Measurements from ENCODE around the gene SNRPE. TPM values are rescaled to one million over a fixed set of nuclear protein-coding genes. Genes with fewer than 3 reads are reported as not detected.
"Not testable (repeated sequence)": the region's sequence is repeated elsewhere in the genome, so short reads cannot be mapped to it uniquely, and the experiment has no call there.

SNRPE gene
- total RNA-seq, 2 experiments from 2014 or later = 167 to 209 TPM

GRCh38 chr1:203853112-203853511 lies 8.3 kb upstream of the SNRPE start:
- ATAC-seq; H3K4me3 Mint-ChIP-seq; DNase-seq; H3K27me3 Mint-ChIP-seq; H3K27ac Mint-ChIP-seq; H3K9me3 Mint-ChIP-seq (ENCODE audit: low read depth); H3K4me1 Mint-ChIP-seq: not testable (repeated sequence)
- CTCF ChIA-PET = interaction anchor here (3.2 kb wide), 1 partner anchor 275 kb away, joined by 12 read pairs; no protein-coding TSS in a partner anchor
- peaks cover 31% of the 10 kb centered on the region for H3K36me3 Mint-ChIP-seq

- DNase-seq (no peak), ATAC-seq (no peak)
- Mint-ChIP-seq H3K9me3 (ENCODE audit: low read depth) (no peaks in the 10 kb centered on the region), H3K36me3 (peaks cover 10% of the 10 kb centered on the region), H3K27me3 (no peaks in the 10 kb centered on the region), H3K27ac (no peak overlapping the region), H3K4me3 (no peak overlapping the region), H3K4me1 (peaks cover 20% of the 10 kb centered on the region)
- CTCF ChIA-PET = interaction anchor here (0.9 to 5.8 kb wide), 5 partner anchors 11 to 541 kb away, joined by 3 to 95 read pairs (median 5); no protein-coding TSS in a partner anchor
These were observed 3.3 kb upstream of the SNRPE start for GRCh38 chr1:203858055-203858454.

GRCh38 chr1:203858975-203859374 lies 2.4 kb upstream of the SNRPE start:
- Mint-ChIP-seq H3K4me3 (no peak overlapping the region), H3K4me1 (peaks cover 25% of the 10 kb centered on the region), H3K27me3 (no peaks in the 10 kb centered on the region), H3K9me3 (ENCODE audit: low read depth) (no peaks in the 10 kb centered on the region), H3K36me3 (peaks cover 13% of the 10 kb centered on the region), H3K27ac (no peak overlapping the region)
- ATAC-seq (no peak), DNase-seq (no peak)
- CTCF ChIA-PET = interaction anchor here (1.3 to 5.8 kb wide), 3 partner anchors 270 to 504 kb away, joined by 3 to 95 read pairs (median 10); no protein-coding TSS in a partner anchor

- peak overlapping the region; percentile 95 for H3K27ac Mint-ChIP-seq
- no peaks in the 10 kb centered on the region for H3K9me3 Mint-ChIP-seq (ENCODE audit: low read depth)
- peak overlapping the region; percentile 98 for H3K4me3 Mint-ChIP-seq
These were observed 888 bp upstream of the SNRPE start for GRCh38 chr1:203860396-203861025.

GRCh38 chr1:203867802-203868201 lies 6.4 kb downstream of the SNRPE start:
- CTCF ChIA-PET = no interaction called here
- Mint-ChIP-seq H3K4me1 (peaks cover 6% of the 10 kb centered on the region), H3K9me3 (ENCODE audit: low read depth) (no peaks in the 10 kb centered on the region), H3K36me3 (peaks cover 43% of the 10 kb centered on the region), H3K27ac (no peak overlapping the region), H3K4me3 (no peak overlapping the region), H3K27me3 (no peaks in the 10 kb centered on the region)
- ATAC-seq (no peak), DNase-seq (no peak)

More at GRCh38 chr1:203860396-203861025, 888 bp upstream of the SNRPE start:
- ATAC-seq = no peak
- H3K4me1 Mint-ChIP-seq = peaks cover 25% of the 10 kb centered on the region
- H3K36me3 Mint-ChIP-seq = peaks cover 18% of the 10 kb centered on the region
- H3K27me3 Mint-ChIP-seq = no peaks in the 10 kb centered on the region
- no peak for DNase-seq
- CTCF ChIA-PET = interaction anchor here (0.7 to 5.8 kb wide), 16 partner anchors 9 to 540 kb away, joined by 3 to 95 read pairs (median 4); no protein-coding TSS in a partner anchor

- CTCF ChIA-PET = interaction anchor here (1.5 to 5.7 kb wide), 4 partner anchors 9 to 494 kb away, joined by 4 to 75 read pairs (median 9); partner anchors contain the start of gene SNRPE
- H3K27ac Mint-ChIP-seq = no peak overlapping the region
- H3K36me3 Mint-ChIP-seq = peaks cover 34% of the 10 kb centered on the region
- no peaks in the 10 kb centered on the region for H3K27me3 Mint-ChIP-seq
- ATAC-seq (no peak), DNase-seq (no peak)
- no peaks in the 10 kb centered on the region for H3K4me1 Mint-ChIP-seq
- H3K4me3 Mint-ChIP-seq = no peak overlapping the region
- no peaks in the 10 kb centered on the region for H3K9me3 Mint-ChIP-seq (ENCODE audit: low read depth)
These were observed 8.8 kb downstream of the SNRPE start for GRCh38 chr1:203870245-203870644.

GRCh38 chr1:203871114-203871880 lies 9.9 kb downstream of the SNRPE start:
- peak; percentile 78 for ATAC-seq
- Mint-ChIP-seq H3K4me3 (no peak overlapping the region), H3K27ac (no peak overlapping the region), H3K4me1 (no peaks in the 10 kb centered on the region), H3K27me3 (no peaks in the 10 kb centered on the region), H3K9me3 (ENCODE audit: low read depth) (no peaks in the 10 kb centered on the region), H3K36me3 (peaks cover 29% of the 10 kb centered on the region)
- CTCF ChIA-PET = interaction anchor here (0.6 to 5.7 kb wide), 7 partner anchors 10 to 493 kb away, joined by 3 to 75 read pairs (median 4); partner anchors contain the start of gene SNRPE
- no peak for DNase-seq

- no peaks in the 10 kb centered on the region for H3K9me3 Mint-ChIP-seq (ENCODE audit: low read depth)
- no peak for ATAC-seq
These were observed 11.7 kb downstream of the SNRPE start for GRCh38 chr1:203873094-203873493.

GRCh38 chr1:203878422-203878821 lies 17.0 kb downstream of the SNRPE start:
- CTCF ChIA-PET = no interaction called here

More at GRCh38 chr1:203873094-203873493, 11.7 kb downstream of the SNRPE start:
- Mint-ChIP-seq H3K27me3 (no peaks in the 10 kb centered on the region), H3K4me1 (no peaks in the 10 kb centered on the region), H3K36me3 (peaks cover 22% of the 10 kb centered on the region), H3K27ac (no peak overlapping the region), H3K4me3 (no peak overlapping the region)
- DNase-seq = no peak
- CTCF ChIA-PET = interaction anchor here (1.2 to 5.7 kb wide), 2 partner anchors 13 to 256 kb away, joined by 3 to 75 read pairs; no protein-coding TSS in a partner anchor

GRCh38 chr1:203880606-203881005 lies 19.2 kb downstream of the SNRPE start:
- H3K4me1 Mint-ChIP-seq = no peaks in the 10 kb centered on the region
- ATAC-seq (no peak), DNase-seq (no peak)
- no peak overlapping the region for H3K4me3 Mint-ChIP-seq
- no peaks in the 10 kb centered on the region for H3K9me3 Mint-ChIP-seq (ENCODE audit: low read depth)
- CTCF ChIA-PET = interaction anchor here (0.9 to 1.7 kb wide), 2 partner anchors 8 to 10 kb away, joined by 3 to 4 read pairs; no protein-coding TSS in a partner anchor
- no peaks in the 10 kb centered on the region for H3K27me3 Mint-ChIP-seq
- no peak overlapping the region for H3K27ac Mint-ChIP-seq
- H3K36me3 Mint-ChIP-seq = peaks cover 20% of the 10 kb centered on the region

More at GRCh38 chr1:203878422-203878821, 17.0 kb downstream of the SNRPE start:
- peaks cover 21% of the 10 kb centered on the region for H3K36me3 Mint-ChIP-seq
- H3K9me3 Mint-ChIP-seq (ENCODE audit: low read depth) = no peaks in the 10 kb centered on the region
- no peak overlapping the region for H3K4me3 Mint-ChIP-seq
- H3K4me1 Mint-ChIP-seq = no peaks in the 10 kb centered on the region
- H3K27me3 Mint-ChIP-seq = no peaks in the 10 kb centered on the region
- no peak overlapping the region for H3K27ac Mint-ChIP-seq
- DNase-seq (no peak), ATAC-seq (no peak)

- DNase-seq = no peak
- peaks cover 2% of the 10 kb centered on the region for H3K9me3 Mint-ChIP-seq (ENCODE audit: low read depth)
- peaks cover 10% of the 10 kb centered on the region for H3K36me3 Mint-ChIP-seq
- no peak overlapping the region for H3K27ac Mint-ChIP-seq
- no peak for ATAC-seq
- H3K27me3 Mint-ChIP-seq = no peaks in the 10 kb centered on the region
- no peak overlapping the region for H3K4me3 Mint-ChIP-seq
- no peaks in the 10 kb centered on the region for H3K4me1 Mint-ChIP-seq
- CTCF ChIA-PET = no interaction called here
These were observed 27.4 kb downstream of the SNRPE start for GRCh38 chr1:203888807-203889251.

GRCh38 chr1:203891950-203892349 lies 30.6 kb downstream of the SNRPE start:
- H3K4me1 Mint-ChIP-seq = no peaks in the 10 kb centered on the region
- no peak overlapping the region for H3K4me3 Mint-ChIP-seq
- H3K9me3 Mint-ChIP-seq (ENCODE audit: low read depth) = peaks cover 7% of the 10 kb centered on the region
- H3K27ac Mint-ChIP-seq = no peak overlapping the region
- ATAC-seq (no peak), DNase-seq (no peak)
- CTCF ChIA-PET = interaction anchor here (1.0 kb wide), 1 partner anchor 237 kb away, joined by 3 read pairs; no protein-coding TSS in a partner anchor
- H3K27me3 Mint-ChIP-seq = no peaks in the 10 kb centered on the region
- peaks cover 13% of the 10 kb centered on the region for H3K36me3 Mint-ChIP-seq
